ENCODE measurements around the gene ADK. TPM values are rescaled to one million over a fixed set of nuclear protein-coding genes. Genes with fewer than 3 reads are reported as not detected.
"Not testable (repeated sequence)": the region's sequence is repeated elsewhere in the genome, so short reads cannot be mapped to it uniquely, and the experiment has no call there.

Gene ADK
- polyA plus RNA-seq, 1 experiment = 41.9 TPM

- H3K4me3 ChIP-seq (ENCODE audit: low read depth, low read length) = no peak overlapping the region
- no peak for DNase-seq (ENCODE audit: low read depth, low spot score)
- no peak for TF ChIP-seq CTCF (IDR thresholded peaks at IDR 0.05; ENCODE audit: low read depth, low read length)
- ChIA-PET POLR2A (no interaction called here), CTCF (no interaction called here)
- H3K9me3 ChIP-seq (ENCODE audit: control insufficient read depth, insufficient read depth, low read length) = peaks cover 9% of the 10 kb centered on the region; the same call in 1 of the 2 replicates
- no peaks in the 10 kb centered on the region for H3K27me3 ChIP-seq (ENCODE audit: control insufficient read depth, insufficient read depth, low read length)
- no peak overlapping the region for H3K27ac ChIP-seq (ENCODE audit: low read depth, low read length)
These were observed 424.2 kb downstream of the ADK start for GRCh38 chr10:74575191-74575720.

GRCh38 chr10:74575912-74576311 is 424.9 kb downstream of the ADK start:
- no peak for TF ChIP-seq CTCF (IDR thresholded peaks at IDR 0.05; ENCODE audit: low read depth, low read length)
- ChIA-PET POLR2A (no interaction called here), CTCF (no interaction called here)
- no peak for DNase-seq (ENCODE audit: low read depth, low spot score)
- H3K27ac ChIP-seq (ENCODE audit: low read depth, low read length) = no peak overlapping the region
- no peak overlapping the region for H3K4me3 ChIP-seq (ENCODE audit: low read depth, low read length)
- no peaks in the 10 kb centered on the region for H3K27me3 ChIP-seq (ENCODE audit: control insufficient read depth, insufficient read depth, low read length)
- peaks cover 9% of the 10 kb centered on the region; the same call in 1 of the 2 replicates for H3K9me3 ChIP-seq (ENCODE audit: control insufficient read depth, insufficient read depth, low read length)

- Histone ChIP-seq H3K27me3 (ENCODE audit: control insufficient read depth, insufficient read depth, low read length) (no peaks in the 10 kb centered on the region), H3K27ac (ENCODE audit: low read depth, low read length) (no peak overlapping the region), H3K9me3 (ENCODE audit: control insufficient read depth, insufficient read depth, low read length) (peaks cover 9% of the 10 kb centered on the region; the same call in 1 of the 2 replicates), H3K4me3 (ENCODE audit: low read depth, low read length) (no peak overlapping the region)
- CTCF ChIA-PET = no interaction called here
- POLR2A ChIA-PET = no interaction called here
- TF ChIP-seq CTCF (IDR thresholded peaks at IDR 0.05; ENCODE audit: low read depth, low read length) = no peak
- DNase-seq (ENCODE audit: low read depth, low spot score) = no peak
These were observed 425.6 kb downstream of the ADK start for GRCh38 chr10:74576586-74576985.

GRCh38 chr10:74580438-74580837 is 429.4 kb downstream of the ADK start:
- H3K4me3 ChIP-seq (ENCODE audit: low read depth, low read length); H3K27me3 ChIP-seq (ENCODE audit: control insufficient read depth, insufficient read depth, low read length); H3K27ac ChIP-seq (ENCODE audit: low read depth, low read length); CTCF ChIA-PET; DNase-seq (ENCODE audit: low read depth, low spot score); POLR2A ChIA-PET; H3K9me3 ChIP-seq (ENCODE audit: control insufficient read depth, insufficient read depth, low read length): not testable (repeated sequence)

GRCh38 chr10:74582566-74582965 is 431.5 kb downstream of the ADK start:
- no peaks in the 10 kb centered on the region for H3K27me3 ChIP-seq (ENCODE audit: control insufficient read depth, insufficient read depth, low read length)
- no peak overlapping the region for H3K4me3 ChIP-seq (ENCODE audit: low read depth, low read length)
- DNase-seq (ENCODE audit: low read depth, low spot score) = no peak
- POLR2A ChIA-PET = no interaction called here
- H3K27ac ChIP-seq (ENCODE audit: low read depth, low read length) = no peak overlapping the region
- H3K9me3 ChIP-seq (ENCODE audit: control insufficient read depth, insufficient read depth, low read length) = no peaks in the 10 kb centered on the region
- CTCF ChIA-PET = no interaction called here
- TF ChIP-seq CTCF (IDR thresholded peaks at IDR 0.05; ENCODE audit: low read depth, low read length) = no peak

All from AG04450 (cell line).